ENCODE measurements around the gene AUTS2. TPM values are rescaled to one million over a fixed set of nuclear protein-coding genes. Genes with fewer than 3 reads are reported as not detected.
A peak's percentile ranks its signal among the peaks of the same experiment; 100 is the strongest.

The AUTS2 gene
- total RNA-seq, 2 experiments from 2014 or later, result 2.4 to 3.0 TPM

DNA sequence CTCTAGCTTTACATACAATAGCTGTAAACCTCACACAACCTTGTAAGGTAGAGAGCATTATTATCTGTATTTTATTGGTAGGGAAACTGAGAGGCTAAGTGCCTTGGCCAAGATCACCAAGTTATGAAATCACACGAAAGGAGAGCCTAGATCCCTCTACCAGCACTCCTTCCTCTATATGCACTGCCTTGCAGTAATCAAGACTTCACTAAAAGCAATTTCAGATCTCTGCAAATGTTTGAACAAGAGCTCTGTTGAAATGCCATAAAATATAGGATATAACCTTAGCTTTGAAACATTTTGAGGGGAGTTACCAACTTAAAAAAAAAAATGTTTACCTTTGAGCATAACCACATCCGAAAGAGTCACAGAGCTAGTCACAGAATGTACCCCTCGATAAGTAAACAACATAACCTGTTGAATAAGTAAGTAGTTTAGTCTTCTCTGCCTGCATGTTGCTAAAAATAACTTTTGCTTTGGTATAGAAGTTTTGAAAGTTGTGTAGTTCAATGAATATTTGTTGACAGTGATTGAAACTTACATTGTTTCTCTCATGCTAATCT, 709.4 kb downstream of the AUTS2 start:
- CTCF ChIA-PET, result interaction anchor here (0.8 kb wide), 1 partner anchor 410 kb away, joined by 3 read pairs; no protein-coding TSS in a partner anchor

DNA sequence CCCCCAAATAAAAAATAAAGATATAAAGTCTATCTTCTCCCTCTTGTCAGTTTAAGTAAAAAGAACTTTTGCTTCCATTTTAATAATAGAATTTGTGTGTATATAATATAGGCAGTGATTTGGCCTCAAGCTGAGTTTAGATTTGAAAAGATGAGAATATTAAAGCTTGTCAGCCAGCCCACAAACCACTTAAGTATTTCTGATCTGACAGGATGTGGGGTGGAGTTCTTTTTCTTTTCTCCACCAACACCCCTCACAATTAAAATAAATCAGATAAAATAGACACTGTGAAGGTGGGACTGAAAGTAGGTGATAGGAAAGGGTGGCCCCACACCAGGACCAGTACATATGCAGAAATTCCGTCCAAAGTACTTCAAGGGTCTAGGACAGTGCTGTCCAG, 714.1 kb downstream of the AUTS2 start:
- POLR2A ChIA-PET, result no interaction called here
- Mint-ChIP-seq H3K4me3 (no peak overlapping the region), H3K4me1 (peaks cover 20% of the 10 kb centered on the region), H3K27me3 (no peaks in the 10 kb centered on the region), H3K9me3 (ENCODE audit: low read depth) (peaks cover 6% of the 10 kb centered on the region), H3K27ac (no peak overlapping the region), H3K36me3 (ENCODE audit: low read depth) (no peaks in the 10 kb centered on the region)
- DNase-seq, result no peak
- ATAC-seq, result no peak
- intact Hi-C loops (cut with DNase I, micrococcal nuclease), result no loop called here
- CTCF ChIA-PET, result no interaction called here

More for the DNA sequence above, 709.4 kb downstream of the AUTS2 start:
- Mint-ChIP-seq H3K9me3 (ENCODE audit: low read depth) (peaks cover 6% of the 10 kb centered on the region), H3K27ac (peak overlapping the region; percentile 2), H3K36me3 (ENCODE audit: low read depth) (no peaks in the 10 kb centered on the region), H3K4me1 (peaks cover 19% of the 10 kb centered on the region), H3K27me3 (no peaks in the 10 kb centered on the region), H3K4me3 (no peak overlapping the region)
- no peak for ATAC-seq
- POLR2A ChIA-PET, result no interaction called here
- intact Hi-C loops (cut with DNase I, micrococcal nuclease), result no loop called here
- no peak for DNase-seq

DNA sequence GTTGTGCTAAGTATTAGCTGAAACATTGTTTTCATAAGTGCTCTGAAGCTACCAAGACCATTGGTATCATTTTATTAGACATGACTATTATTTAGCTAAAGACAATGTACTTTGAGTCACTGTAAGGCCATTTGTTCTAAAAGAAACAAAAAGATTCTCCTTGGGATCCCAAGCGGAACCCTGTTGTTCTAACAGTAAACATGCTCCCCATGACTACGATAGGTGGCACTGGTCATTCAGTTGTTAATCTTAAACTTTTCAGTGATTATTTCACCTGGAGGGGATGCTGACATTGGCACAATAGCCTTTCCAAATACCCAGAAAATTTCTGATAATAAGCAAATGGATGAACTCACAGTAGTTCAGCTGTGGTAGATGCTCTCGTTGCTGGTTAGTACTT, 715.0 kb downstream of the AUTS2 start:
- DNase-seq (no peak), ATAC-seq (no peak)
- ChIA-PET CTCF (interaction anchor here (0.7 kb wide), 1 partner anchor 45 kb away, joined by 3 read pairs; no protein-coding TSS in a partner anchor), POLR2A (no interaction called here)
- H3K4me1 Mint-ChIP-seq, result peaks cover 20% of the 10 kb centered on the region
- no peak overlapping the region for H3K4me3 Mint-ChIP-seq
- no peaks in the 10 kb centered on the region for H3K27me3 Mint-ChIP-seq
- intact Hi-C loops (cut with DNase I, micrococcal nuclease), result no loop called here
- H3K36me3 Mint-ChIP-seq (ENCODE audit: low read depth), result no peaks in the 10 kb centered on the region
- no peak overlapping the region for H3K27ac Mint-ChIP-seq
- peaks cover 6% of the 10 kb centered on the region for H3K9me3 Mint-ChIP-seq (ENCODE audit: low read depth)

DNA sequence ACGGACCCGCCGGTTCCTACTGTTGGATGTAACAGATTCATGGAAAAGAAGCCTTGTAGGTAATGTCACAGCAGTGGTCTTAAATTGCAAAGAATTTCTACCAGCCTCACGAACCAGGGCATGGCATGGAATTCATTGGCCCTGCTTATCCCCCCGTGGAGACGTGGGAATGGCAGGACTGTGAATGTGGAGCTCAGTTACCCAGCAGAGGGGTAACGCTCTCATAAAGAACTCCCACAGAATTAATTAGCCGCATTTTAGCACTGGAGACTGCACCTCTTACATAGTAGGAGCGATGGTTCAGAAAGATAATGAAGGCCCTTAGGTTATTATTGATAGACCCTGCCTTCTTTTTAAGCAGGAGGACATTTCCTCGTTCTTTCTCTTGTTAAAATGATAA, 715.4 kb downstream of the AUTS2 start:
- ChIA-PET POLR2A (no interaction called here), CTCF (no interaction called here)
- intact Hi-C loops (cut with DNase I, micrococcal nuclease), result no loop called here

GRCh38 chr7:70314221-70314620, 715.9 kb downstream of the AUTS2 start:
- intact Hi-C loops (cut with DNase I, micrococcal nuclease), result no loop called here
- H3K4me3 Mint-ChIP-seq, result no peak overlapping the region
- POLR2A ChIA-PET, result no interaction called here
- CTCF ChIA-PET, result no interaction called here
- no peaks in the 10 kb centered on the region for H3K27me3 Mint-ChIP-seq
- H3K9me3 Mint-ChIP-seq (ENCODE audit: low read depth), result peaks cover 6% of the 10 kb centered on the region
- no peaks in the 10 kb centered on the region for H3K36me3 Mint-ChIP-seq (ENCODE audit: low read depth)
- H3K27ac Mint-ChIP-seq, result no peak overlapping the region
- H3K4me1 Mint-ChIP-seq, result peaks cover 27% of the 10 kb centered on the region
- ATAC-seq, result no peak
- DNase-seq, result no peak

More for the DNA sequence above, 715.4 kb downstream of the AUTS2 start:
- ATAC-seq (no peak), DNase-seq (no peak)
- no peak overlapping the region for H3K4me3 Mint-ChIP-seq
- no peaks in the 10 kb centered on the region for H3K36me3 Mint-ChIP-seq (ENCODE audit: low read depth)
- no peaks in the 10 kb centered on the region for H3K27me3 Mint-ChIP-seq
- H3K27ac Mint-ChIP-seq, result no peak overlapping the region
- H3K4me1 Mint-ChIP-seq, result peaks cover 24% of the 10 kb centered on the region
- H3K9me3 Mint-ChIP-seq (ENCODE audit: low read depth), result peaks cover 6% of the 10 kb centered on the region

- no peak overlapping the region for H3K27ac Mint-ChIP-seq
- CTCF ChIA-PET, result no interaction called here
- intact Hi-C loops (cut with DNase I, micrococcal nuclease), result no loop called here
Observed at GRCh38 chr7:70316745-70317144, 718.5 kb downstream of the AUTS2 start.

DNA sequence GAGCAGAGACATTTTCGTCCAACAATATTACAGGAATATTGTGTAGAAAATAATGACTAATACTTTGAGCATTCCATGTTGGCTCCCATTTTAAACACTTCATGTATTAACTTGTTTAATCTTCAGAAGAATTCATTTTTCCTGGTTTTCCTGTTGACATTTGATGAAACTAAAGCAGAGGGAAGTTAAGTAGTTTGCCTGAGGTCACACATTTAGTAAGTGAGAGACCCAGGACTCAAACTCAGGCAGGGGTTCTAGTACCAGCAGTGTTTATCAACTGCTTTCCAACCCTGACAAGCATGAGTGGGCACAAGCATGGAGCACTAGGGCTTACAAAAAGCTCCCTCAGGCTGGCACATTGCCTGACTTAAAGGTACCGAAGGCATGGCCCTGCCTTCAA, 719.1 kb downstream of the AUTS2 start:
- intact Hi-C loops (cut with DNase I, micrococcal nuclease), result no loop called here
- H3K27me3 Mint-ChIP-seq, result no peaks in the 10 kb centered on the region
- POLR2A ChIA-PET, result no interaction called here
- ATAC-seq, result no peak
- H3K36me3 Mint-ChIP-seq (ENCODE audit: low read depth), result no peaks in the 10 kb centered on the region
- no peak for DNase-seq
- H3K4me1 Mint-ChIP-seq, result peaks cover 23% of the 10 kb centered on the region
- no peak overlapping the region for H3K4me3 Mint-ChIP-seq
- CTCF ChIA-PET, result no interaction called here
- no peaks in the 10 kb centered on the region for H3K9me3 Mint-ChIP-seq (ENCODE audit: low read depth)
- no peak overlapping the region for H3K27ac Mint-ChIP-seq

More at GRCh38 chr7:70316745-70317144, 718.5 kb downstream of the AUTS2 start:
- peaks cover 27% of the 10 kb centered on the region for H3K4me1 Mint-ChIP-seq
- H3K27me3 Mint-ChIP-seq, result no peaks in the 10 kb centered on the region
- ATAC-seq (peak; percentile 57), DNase-seq (peak; percentile 36)
- H3K9me3 Mint-ChIP-seq (ENCODE audit: low read depth), result no peaks in the 10 kb centered on the region
- H3K4me3 Mint-ChIP-seq, result no peak overlapping the region
- no peaks in the 10 kb centered on the region for H3K36me3 Mint-ChIP-seq (ENCODE audit: low read depth)
- POLR2A ChIA-PET, result no interaction called here

- intact Hi-C loops (cut with DNase I, micrococcal nuclease), result no loop called here
- H3K27ac Mint-ChIP-seq, result no peak overlapping the region
- ATAC-seq, result peak; percentile 36
- ChIA-PET CTCF (no interaction called here), POLR2A (no interaction called here)
- H3K4me3 Mint-ChIP-seq, result no peak overlapping the region
- H3K36me3 Mint-ChIP-seq (ENCODE audit: low read depth), result no peaks in the 10 kb centered on the region
- no peaks in the 10 kb centered on the region for H3K9me3 Mint-ChIP-seq (ENCODE audit: low read depth)
- H3K4me1 Mint-ChIP-seq, result peaks cover 19% of the 10 kb centered on the region
- H3K27me3 Mint-ChIP-seq, result no peaks in the 10 kb centered on the region
- no peak for DNase-seq
Observed at GRCh38 chr7:70318511-70318910, 720.2 kb downstream of the AUTS2 start.

- H3K9me3 Mint-ChIP-seq (ENCODE audit: low read depth), result no peaks in the 10 kb centered on the region
- intact Hi-C loops (cut with DNase I, micrococcal nuclease), result no loop called here
- no peaks in the 10 kb centered on the region for H3K27me3 Mint-ChIP-seq
- ChIA-PET POLR2A (no interaction called here), CTCF (no interaction called here)
- no peak overlapping the region for H3K4me3 Mint-ChIP-seq
- DNase-seq (no peak), ATAC-seq (no peak)
- H3K36me3 Mint-ChIP-seq (ENCODE audit: low read depth), result no peaks in the 10 kb centered on the region
- H3K4me1 Mint-ChIP-seq, result peaks cover 19% of the 10 kb centered on the region
- no peak overlapping the region for H3K27ac Mint-ChIP-seq
Observed at GRCh38 chr7:70319057-70319456, 720.8 kb downstream of the AUTS2 start.

DNA sequence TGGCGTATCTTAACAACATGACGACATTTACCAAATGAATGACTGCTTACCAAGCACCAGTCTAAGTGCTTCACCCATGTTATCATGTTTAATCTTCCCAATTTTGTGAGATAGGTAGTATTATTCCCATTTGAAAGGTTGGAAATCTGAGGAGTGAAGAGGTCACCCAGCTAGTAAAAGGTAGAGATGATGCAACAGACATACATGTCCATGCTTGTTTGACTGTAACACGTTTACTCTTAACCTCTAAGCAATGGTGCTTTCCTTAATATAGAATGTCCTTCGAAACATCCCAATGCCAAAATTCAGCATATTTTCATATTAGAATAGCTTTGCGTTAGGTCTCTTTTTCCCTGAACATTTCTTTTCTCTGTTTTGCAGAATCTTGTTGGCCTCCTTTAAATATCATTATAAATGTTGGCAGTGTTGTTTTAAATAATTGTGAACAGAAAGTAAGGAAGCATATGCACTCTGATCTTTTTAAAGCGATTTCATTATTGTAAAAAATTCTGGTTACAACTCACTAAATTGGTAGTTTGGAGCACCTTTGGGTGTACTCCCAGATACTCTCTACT, 722.8 kb downstream of the AUTS2 start:
- Mint-ChIP-seq H3K9me3 (ENCODE audit: low read depth) (no peaks in the 10 kb centered on the region), H3K4me1 (peaks cover 19% of the 10 kb centered on the region), H3K27me3 (no peaks in the 10 kb centered on the region), H3K36me3 (ENCODE audit: low read depth) (no peaks in the 10 kb centered on the region), H3K27ac (no peak overlapping the region), H3K4me3 (no peak overlapping the region)
- intact Hi-C loops (cut with DNase I, micrococcal nuclease), result no loop called here
- ATAC-seq (no peak), DNase-seq (no peak)
- ChIA-PET CTCF (no interaction called here), POLR2A (no interaction called here)

- POLR2A ChIA-PET, result no interaction called here
Observed at GRCh38 chr7:70322856-70323255, 724.6 kb downstream of the AUTS2 start.

GRCh38 chr7:70325509-70326101, 727.3 kb downstream of the AUTS2 start:
- Mint-ChIP-seq H3K9me3 (ENCODE audit: low read depth) (no peaks in the 10 kb centered on the region), H3K27me3 (no peaks in the 10 kb centered on the region), H3K36me3 (ENCODE audit: low read depth) (no peaks in the 10 kb centered on the region), H3K4me3 (no peak overlapping the region), H3K27ac (no peak overlapping the region), H3K4me1 (no peaks in the 10 kb centered on the region)
- intact Hi-C loops (cut with DNase I, micrococcal nuclease), result no loop called here
- ChIA-PET CTCF (no interaction called here), POLR2A (no interaction called here)
- ATAC-seq (peak; percentile 23), DNase-seq (peak; percentile 16)

More at GRCh38 chr7:70322856-70323255, 724.6 kb downstream of the AUTS2 start:
- no peak overlapping the region for H3K4me3 Mint-ChIP-seq
- H3K9me3 Mint-ChIP-seq (ENCODE audit: low read depth), result no peaks in the 10 kb centered on the region
- H3K27ac Mint-ChIP-seq, result no peak overlapping the region
- ATAC-seq (no peak), DNase-seq (no peak)
- intact Hi-C loops (cut with DNase I, micrococcal nuclease), result no loop called here
- CTCF ChIA-PET, result interaction anchor here (0.7 kb wide), 1 partner anchor 1992 kb away, joined by 3 read pairs; no protein-coding TSS in a partner anchor
- H3K4me1 Mint-ChIP-seq, result peaks cover 10% of the 10 kb centered on the region
- H3K27me3 Mint-ChIP-seq, result no peaks in the 10 kb centered on the region
- no peaks in the 10 kb centered on the region for H3K36me3 Mint-ChIP-seq (ENCODE audit: low read depth)
